Measurements from ENCODE around the gene SMCO2. TPM values are rescaled to one million over a fixed set of nuclear protein-coding genes. Genes with fewer than 3 reads are reported as not detected.

The SMCO2 gene
- total RNA-seq, 2 experiments from 2014 or later = not detected

DNA sequence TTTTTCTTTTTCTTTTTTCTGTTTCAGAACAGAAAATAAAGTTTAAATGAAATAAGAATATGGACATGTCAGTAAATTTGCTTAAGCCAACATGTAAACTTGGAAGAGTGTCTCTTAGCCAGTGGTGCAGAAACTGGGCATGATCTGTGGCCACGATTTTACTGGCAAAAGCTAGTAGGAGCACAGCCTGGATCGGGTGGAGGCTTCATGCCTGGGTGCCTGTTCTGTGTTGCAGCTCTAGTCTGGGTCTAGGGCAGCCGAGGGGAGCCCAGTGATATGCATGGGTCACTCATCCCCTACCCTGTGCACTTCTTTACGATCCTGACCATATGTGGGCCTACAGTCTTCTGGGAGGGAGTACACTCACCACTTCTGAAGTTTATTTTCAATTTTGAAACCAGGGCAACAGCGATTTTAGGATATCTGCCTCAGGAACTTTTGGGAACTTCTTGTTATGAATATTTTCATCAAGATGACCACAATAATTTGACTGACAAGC, 45.6 kb upstream of the SMCO2 start:
- no peaks in the 10 kb centered on the region for H3K36me3 ChIP-seq (ENCODE audit: insufficient read depth, low read length)
- H3K4me1 ChIP-seq (ENCODE audit: insufficient read depth, low read length, poor library complexity, severe bottlenecking) = no peaks in the 10 kb centered on the region
- no peak for DNase-seq (ENCODE audit: low spot score)
- no TSS peak for BruUV-seq (replicated peaks)
- intact Hi-C loops (cut with micrococcal nuclease; ENCODE audit: unreplicated experiment) = no loop called here
- no peaks in the 10 kb centered on the region for H3K9me3 ChIP-seq (ENCODE audit: low read length)
- TF ChIP-seq CTCF (conservative IDR thresholded peaks at IDR 0.05; ENCODE audit: low read length) = no peak
- TF ChIP-seq EZH2phosphoT487 (IDR thresholded peaks at IDR 0.05; ENCODE audit: borderline replicate concordance, low read depth, low read length) = no peak
- no peak overlapping the region for H3K4me2 ChIP-seq (ENCODE audit: low read length)
- H3K4me3 ChIP-seq (ENCODE audit: low read depth, low read length, poor library complexity, severe bottlenecking) = no peak overlapping the region
- ChIA-PET POLR2A (interaction anchor here (1.5 kb wide), 1 partner anchor 12 kb away, joined by 3 read pairs; no protein-coding TSS in a partner anchor), CTCF (ENCODE audit: unreplicated experiment) (no interaction called here)
- H2AFZ ChIP-seq (ENCODE audit: low read length) = no peak overlapping the region
- H3K79me2 ChIP-seq (ENCODE audit: insufficient read depth, low read depth, low read length) = no peaks in the 10 kb centered on the region
- no peak overlapping the region for H3K27ac ChIP-seq (ENCODE audit: low read depth, low read length, poor library complexity, severe bottlenecking)
- no peaks in the 10 kb centered on the region for H3K9me2 ChIP-seq (ENCODE audit: insufficient read depth, low read length)
- H4K20me1 ChIP-seq (ENCODE audit: insufficient read depth, low read length) = no peaks in the 10 kb centered on the region

DNA sequence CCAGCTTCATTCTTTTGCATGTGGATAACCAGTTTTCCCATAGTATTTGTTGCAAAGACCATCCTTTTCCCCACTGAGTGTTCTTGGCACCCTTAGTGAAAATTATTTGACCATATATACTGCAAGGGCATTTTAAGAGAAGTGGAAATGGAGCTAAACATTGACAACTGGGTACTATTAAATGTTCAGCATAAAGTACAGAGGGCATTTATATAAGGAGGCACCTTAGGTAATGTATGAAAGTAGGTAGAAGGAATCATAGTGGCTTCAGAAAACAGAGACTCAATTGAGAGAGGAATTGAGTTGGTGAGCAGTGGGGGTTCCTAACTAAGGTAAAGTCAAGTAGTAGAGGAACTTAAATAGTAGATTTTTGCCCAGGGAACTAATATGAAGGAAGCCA, 34.5 kb upstream of the SMCO2 start:
- Histone ChIP-seq H4K20me1 (ENCODE audit: insufficient read depth, low read length) (no peaks in the 10 kb centered on the region), H3K27ac (ENCODE audit: low read depth, low read length, poor library complexity, severe bottlenecking) (no peak overlapping the region), H3K4me3 (ENCODE audit: low read depth, low read length, poor library complexity, severe bottlenecking) (no peak overlapping the region), H3K9me2 (ENCODE audit: insufficient read depth, low read length) (no peaks in the 10 kb centered on the region), H3K9me3 (ENCODE audit: low read length) (no peaks in the 10 kb centered on the region), H3K4me1 (ENCODE audit: insufficient read depth, low read length, poor library complexity, severe bottlenecking) (no peaks in the 10 kb centered on the region), H3K4me2 (ENCODE audit: low read length) (no peak overlapping the region), H3K36me3 (ENCODE audit: insufficient read depth, low read length) (no peaks in the 10 kb centered on the region), H3K79me2 (ENCODE audit: insufficient read depth, low read depth, low read length) (no peaks in the 10 kb centered on the region), H2AFZ (ENCODE audit: low read length) (no peak overlapping the region)
- ChIA-PET POLR2A (interaction anchor here (0.6 kb wide), 1 partner anchor 52 kb away, joined by 3 read pairs; no protein-coding TSS in a partner anchor), CTCF (ENCODE audit: unreplicated experiment) (no interaction called here)
- DNase-seq (ENCODE audit: low spot score) = no peak
- intact Hi-C loops (cut with micrococcal nuclease; ENCODE audit: unreplicated experiment) = no loop called here
- BruUV-seq (replicated peaks) = no TSS peak
- TF ChIP-seq CTCF (conservative IDR thresholded peaks at IDR 0.05; ENCODE audit: low read length) (no peak), EZH2phosphoT487 (IDR thresholded peaks at IDR 0.05; ENCODE audit: borderline replicate concordance, low read depth, low read length) (no peak)

- POLR2A ChIA-PET = no interaction called here
- TF ChIP-seq EZH2phosphoT487 (IDR thresholded peaks at IDR 0.05; ENCODE audit: borderline replicate concordance, low read depth, low read length) = no peak
- TF ChIP-seq CTCF (conservative IDR thresholded peaks at IDR 0.05; ENCODE audit: low read length) = no peak
Observed at GRCh38 chr12:27422697-27423096, 23.8 kb upstream of the SMCO2 start.

More at GRCh38 chr12:27422697-27423096, 23.8 kb upstream of the SMCO2 start:
- Histone ChIP-seq H3K4me2 (ENCODE audit: low read length) (no peak overlapping the region), H4K20me1 (ENCODE audit: insufficient read depth, low read length) (no peaks in the 10 kb centered on the region), H3K4me1 (ENCODE audit: insufficient read depth, low read length, poor library complexity, severe bottlenecking) (no peaks in the 10 kb centered on the region), H3K9me2 (ENCODE audit: insufficient read depth, low read length) (no peaks in the 10 kb centered on the region), H3K36me3 (ENCODE audit: insufficient read depth, low read length) (no peaks in the 10 kb centered on the region), H3K79me2 (ENCODE audit: insufficient read depth, low read depth, low read length) (no peaks in the 10 kb centered on the region), H3K4me3 (ENCODE audit: low read depth, low read length, poor library complexity, severe bottlenecking) (no peak overlapping the region), H2AFZ (ENCODE audit: low read length) (no peak overlapping the region), H3K27ac (ENCODE audit: low read depth, low read length, poor library complexity, severe bottlenecking) (no peak overlapping the region), H3K9me3 (ENCODE audit: low read length) (no peaks in the 10 kb centered on the region)
- BruUV-seq (replicated peaks) = no TSS peak
- CTCF ChIA-PET (ENCODE audit: unreplicated experiment) = no interaction called here
- intact Hi-C loops (cut with micrococcal nuclease; ENCODE audit: unreplicated experiment) = no loop called here
- no peak for DNase-seq (ENCODE audit: low spot score)
